Mucosa of descending colon (tissue), 3 donors: ENCODE results near the gene PKNOX2. TPM values are rescaled to one million over a fixed set of nuclear protein-coding genes. Genes with fewer than 3 reads are reported as not detected.

Experiments
- ATAC-seq: fragments of 200-7000 bp; cut with Tn5 transposase; one replicate; pipeline ENCODE4 v1.9.1; 2020; ENCODE audit warnings: mild to moderate bottlenecking, moderate library complexity
- DNase-seq, 3 donors: peaks; one replicate each; pipeline ENCODE4 v3.0.0-alpha.2; 2020
- H3K36me3 ChIP-seq: fragments of 200-600 bp; one replicate; pipeline ENCODE4 v1.8.0; 2021; ENCODE audit warnings: low read depth, mild to moderate bottlenecking
- H3K4me1 ChIP-seq: fragments of 200-600 bp; one replicate; pipeline ENCODE4 v1.8.0; 2021; ENCODE audit warnings: low read depth, mild to moderate bottlenecking
- H3K4me3 ChIP-seq: fragments of 200-600 bp; one replicate; pipeline ENCODE4 v1.8.0; 2021; ENCODE audit warnings: mild to moderate bottlenecking
- H3K9me3 ChIP-seq: fragments of 200-600 bp; one replicate; pipeline ENCODE4 v1.8.0; 2021; ENCODE audit warnings: mild to moderate bottlenecking
- CTCF ChIP-seq: fragments of 200-600 bp; IDR thresholded peaks from one replicate; pipeline ENCODE4 v1.8.0; 2022; ENCODE audit warnings: antibody characterized with exemption, mild to moderate bottlenecking
- intact Hi-C, 2 donors: fragments of 100-400 bp; cut with DNase I in 1 of 2; cut with micrococcal nuclease in 1 of 2; formaldehyde crosslinking; loops; one replicate each; pipeline versions ENCODE4 v1.11.0 to v1.11.1; 2022; cut with DNase I, micrococcal nuclease
- total RNA-seq, 3 donors: library from RNA; stranded (reverse); fragmentation: NEBNext Ultra II Directional in 2 of 3; extraction: Animal tissue kit (Norgen Biotek cat#: 25700) in 2 of 3; gene quantifications; one replicate each; pipeline versions ENCODE4 v1.2.1 to v1.2.4, GENCODE V29; 2021 to 2023
- donor health status: DM: no; HTN: no; CAD: no; lungs with moderate emphysema.
- donor health status: DM: no; HTN: no; CAD: no.
- donor health status: DM: no; HTN: yes; CAD: no.

PKNOX2 gene
- total RNA-seq, 3 donors from 2014 or later = 1.5 to 4.0 (median 1.9) TPM

- intact Hi-C loops = loop anchor here in 1 of 2 donors (5.0 kb wide), 1 partner anchor 178 kb away; no protein-coding TSS in a partner anchor
- no peak for TF ChIP-seq CTCF
- DNase-seq (no peak), ATAC-seq (no peak)
- Histone ChIP-seq H3K9me3 (no peaks in the 10 kb centered on the region), H3K4me1 (peaks cover 11% of the 10 kb centered on the region), H3K36me3 (no peaks in the 10 kb centered on the region), H3K4me3 (no peak overlapping the region)
Measured at GRCh38 chr11:125168918-125169456, 4.4 kb downstream of the PKNOX2 start.

DNA sequence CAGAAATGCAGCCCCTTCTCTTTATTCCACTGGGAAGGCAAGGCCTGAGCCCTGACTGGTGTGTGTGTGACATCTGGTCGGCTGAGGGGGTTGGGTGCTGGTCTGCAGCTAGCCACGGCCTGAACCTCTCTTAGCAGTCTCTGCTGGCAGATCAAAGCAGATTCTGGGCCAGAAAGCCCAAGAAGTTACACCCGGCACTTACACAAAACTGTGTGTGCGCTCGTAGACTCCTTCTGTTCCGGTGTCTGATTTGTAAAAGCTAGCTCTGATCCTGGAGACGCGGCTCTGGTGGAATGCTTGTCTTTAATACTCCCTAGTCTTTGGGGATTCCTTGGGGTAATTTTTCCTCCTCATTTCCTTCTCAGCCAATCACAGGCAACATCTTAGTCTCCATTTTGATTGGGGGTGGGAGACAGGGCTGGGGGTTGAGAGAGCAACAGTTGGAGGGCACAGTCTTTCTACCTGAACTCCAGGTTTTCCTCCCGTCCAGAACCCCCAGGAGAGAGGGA lies 5.5 kb downstream of the PKNOX2 start:
- Histone ChIP-seq H3K36me3 (no peaks in the 10 kb centered on the region), H3K4me1 (peaks cover 11% of the 10 kb centered on the region), H3K4me3 (no peak overlapping the region), H3K9me3 (no peaks in the 10 kb centered on the region)
- ATAC-seq (no peak), DNase-seq (no peak)
- intact Hi-C loops = no loop called here
- no peak for TF ChIP-seq CTCF

- ATAC-seq (no peak), DNase-seq (no peak)
- H3K4me3 ChIP-seq = no peak overlapping the region
- TF ChIP-seq CTCF = no peak
- H3K4me1 ChIP-seq = peaks cover 8% of the 10 kb centered on the region
- H3K36me3 ChIP-seq = no peaks in the 10 kb centered on the region
- intact Hi-C loops = no loop called here
- H3K9me3 ChIP-seq = no peaks in the 10 kb centered on the region
Measured at GRCh38 chr11:125170510-125171031, 6.0 kb downstream of the PKNOX2 start.

GRCh38 chr11:125171974-125172373 lies 7.4 kb downstream of the PKNOX2 start:
- DNase-seq (no peak), ATAC-seq (no peak)
- intact Hi-C loops = no loop called here
- Histone ChIP-seq H3K9me3 (no peaks in the 10 kb centered on the region), H3K36me3 (no peaks in the 10 kb centered on the region), H3K4me1 (no peaks in the 10 kb centered on the region), H3K4me3 (no peak overlapping the region)
- no peak for TF ChIP-seq CTCF

DNA sequence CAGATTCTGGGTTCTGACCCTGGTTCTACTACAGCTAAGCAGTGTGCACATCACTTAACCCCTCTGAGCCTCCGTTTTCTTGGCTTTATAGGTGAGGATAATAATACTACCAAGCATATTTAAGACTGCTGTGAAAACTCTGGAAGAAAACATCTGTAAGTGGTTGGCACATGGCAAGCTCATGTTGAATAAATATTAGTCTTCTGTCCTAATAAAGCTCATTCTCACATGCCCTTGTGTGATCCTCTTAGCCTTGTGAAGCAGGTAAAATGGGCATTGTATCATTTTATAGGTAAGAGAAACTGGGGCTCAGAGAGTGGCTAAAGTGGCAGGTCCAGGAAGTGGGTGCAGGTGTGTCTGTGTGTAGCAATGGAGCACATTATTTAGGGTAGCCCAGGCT lies 8.5 kb downstream of the PKNOX2 start:
- no peak overlapping the region for H3K4me3 ChIP-seq
- no peak for TF ChIP-seq CTCF

More for the DNA sequence above, 8.5 kb downstream of the PKNOX2 start:
- DNase-seq (no peak), ATAC-seq (no peak)
- H3K4me1 ChIP-seq = no peaks in the 10 kb centered on the region
- intact Hi-C loops = no loop called here
- H3K36me3 ChIP-seq = no peaks in the 10 kb centered on the region
- H3K9me3 ChIP-seq = no peaks in the 10 kb centered on the region
